Left lung (tissue), 10 donors: ENCODE data around the gene DPYD. TPM values are rescaled to one million over a fixed set of nuclear protein-coding genes. Genes with fewer than 3 reads are reported as not detected.

ENCODE experiments used
- ATAC-seq: fragments of 200-7000 bp; cut with Tn5 transposase; one replicate; pipeline ENCODE4 v1.9.1; 2020; ENCODE audit warnings: moderate library complexity
- DNase-seq, 4 donors: peaks; one replicate each; pipeline ENCODE4 v3.0.0-alpha.2; 2013 to 2020
- H3K27ac ChIP-seq, 2 donors: fragments of 200-600 bp; sonication (generic) in 1 of 2; one replicate each; pipeline versions ENCODE4 v1.5.0 to v1.8.0; 2020 to 2021
- H3K27me3 ChIP-seq, 2 donors: fragments of 200-600 bp; sonication (generic) in 1 of 2; one replicate each; pipeline versions ENCODE4 v1.5.0 to v1.8.0; 2020 to 2021
- H3K36me3 ChIP-seq, 2 donors: fragments of 200-600 bp; sonication (generic) in 1 of 2; one replicate each; pipeline versions ENCODE4 v1.5.0 to v1.8.0; 2020 to 2021
- H3K4me1 ChIP-seq, 2 donors: fragments of 200-600 bp; one replicate each; pipeline ENCODE4 v1.8.0; 2021
- H3K4me3 ChIP-seq, 2 donors: fragments of 200-600 bp; sonication (generic) in 1 of 2; one replicate each; pipeline versions ENCODE4 v1.5.0 to v1.8.0; 2020 to 2021; ENCODE audit warnings: mild to moderate bottlenecking in 1 of 2
- H3K9me3 ChIP-seq, 2 donors: fragments of 200-600 bp; sonication (generic) in 1 of 2; one replicate each; pipeline versions ENCODE4 v1.5.0 to v1.8.0; 2020 to 2021
- intact Hi-C, 2 donors: fragments of 100-400 bp; cut with DNase I; formaldehyde crosslinking; loops; one replicate each; pipeline versions ENCODE4 v1.11.2 to v1.14.2; 2022
- polyA plus RNA-seq, 6 donors: library from polyadenylated mRNA; unstranded; fragments of 120-200 nt; gene quantifications; one replicate each; pipeline ENCODE4 v1.2.1, GENCODE V29; 2013; ENCODE audit not compliant: insufficient read length in 6 of 6
- total RNA-seq, 2 donors: library from RNA; stranded (reverse); fragmentation: NEBNext Ultra II Directional; extraction: Animal tissue kit (Norgen Biotek cat#: 25700); gene quantifications; one replicate each; pipeline ENCODE4 v1.2.1, GENCODE V29; 2021
- TF ChIP-seq, protein P1 (sequence below), 2 donors: fragments of 200-600 bp; sonication (generic) in 1 of 2; IDR thresholded peaks; one replicate each; pipeline versions ENCODE4 v1.5.0 to v1.8.0; 2021; ENCODE audit warnings: antibody characterized with exemption in 2 of 2
- donor health status: DM: no; HTN: yes; CAD: no.
- donor health status: DM: no; HTN: no; CAD: no.

DPYD gene
- total and polyA plus RNA-seq, 8 donors = 21.4 to 106 (median 26.1) TPM

DNA sequence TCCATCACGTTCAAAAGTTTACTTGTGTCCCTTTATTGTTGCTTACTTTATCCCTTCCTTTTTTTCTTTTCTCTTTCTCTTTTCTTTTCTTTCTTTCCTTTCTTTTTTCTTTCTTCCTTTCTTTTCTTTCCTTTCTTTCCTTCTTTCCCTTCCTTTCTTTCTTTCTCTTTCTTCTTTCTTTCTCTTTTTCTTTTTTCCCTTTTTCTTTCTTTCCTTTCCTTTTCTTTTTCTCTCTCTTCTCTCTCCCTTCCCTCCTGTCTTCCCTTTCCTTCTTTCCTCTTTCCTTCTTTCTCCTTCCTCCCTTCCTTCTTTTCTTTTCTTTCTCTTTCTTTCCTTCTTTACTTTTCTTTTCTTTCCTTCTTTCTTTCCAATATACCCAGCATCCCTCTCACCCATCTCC is 391.2 kb downstream of the DPYD start:
- H3K4me1 ChIP-seq = no peaks in the 10 kb centered on the region
- no peaks in the 10 kb centered on the region for H3K27me3 ChIP-seq
- intact Hi-C loops = no loop called here
- no peak overlapping the region for H3K27ac ChIP-seq
- TF ChIP-seq, protein P1, sequence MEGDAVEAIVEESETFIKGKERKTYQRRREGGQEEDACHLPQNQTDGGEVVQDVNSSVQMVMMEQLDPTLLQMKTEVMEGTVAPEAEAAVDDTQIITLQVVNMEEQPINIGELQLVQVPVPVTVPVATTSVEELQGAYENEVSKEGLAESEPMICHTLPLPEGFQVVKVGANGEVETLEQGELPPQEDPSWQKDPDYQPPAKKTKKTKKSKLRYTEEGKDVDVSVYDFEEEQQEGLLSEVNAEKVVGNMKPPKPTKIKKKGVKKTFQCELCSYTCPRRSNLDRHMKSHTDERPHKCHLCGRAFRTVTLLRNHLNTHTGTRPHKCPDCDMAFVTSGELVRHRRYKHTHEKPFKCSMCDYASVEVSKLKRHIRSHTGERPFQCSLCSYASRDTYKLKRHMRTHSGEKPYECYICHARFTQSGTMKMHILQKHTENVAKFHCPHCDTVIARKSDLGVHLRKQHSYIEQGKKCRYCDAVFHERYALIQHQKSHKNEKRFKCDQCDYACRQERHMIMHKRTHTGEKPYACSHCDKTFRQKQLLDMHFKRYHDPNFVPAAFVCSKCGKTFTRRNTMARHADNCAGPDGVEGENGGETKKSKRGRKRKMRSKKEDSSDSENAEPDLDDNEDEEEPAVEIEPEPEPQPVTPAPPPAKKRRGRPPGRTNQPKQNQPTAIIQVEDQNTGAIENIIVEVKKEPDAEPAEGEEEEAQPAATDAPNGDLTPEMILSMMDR (IDR thresholded peaks at IDR 0.05) = no peak
- no peaks in the 10 kb centered on the region for H3K9me3 ChIP-seq
- no peaks in the 10 kb centered on the region for H3K36me3 ChIP-seq
- ATAC-seq = no peak
- no peak overlapping the region for H3K4me3 ChIP-seq
- no peak for DNase-seq

DNA sequence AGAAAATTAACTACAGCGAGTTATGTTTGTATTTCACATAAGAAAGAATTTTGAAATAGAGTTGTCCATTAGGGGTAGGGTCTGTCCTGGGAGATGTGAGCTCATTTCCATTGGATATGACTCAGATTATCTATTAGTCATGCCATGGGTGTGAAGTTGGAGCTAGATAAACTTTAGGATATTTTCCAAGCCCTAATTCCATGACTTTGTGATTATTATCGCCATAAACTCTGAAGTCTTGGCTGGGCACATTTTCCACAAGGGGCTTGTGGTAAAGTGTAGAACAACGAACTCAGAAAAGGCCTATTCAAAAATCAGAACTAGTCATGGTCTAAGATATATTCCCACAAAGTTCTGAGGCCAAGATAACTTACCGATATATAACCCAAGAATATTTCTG is 396.6 kb downstream of the DPYD start:
- TF ChIP-seq, protein P1 (IDR thresholded peaks at IDR 0.05) = no peak
- H3K36me3 ChIP-seq = peaks cover 0 to 11% of the 10 kb centered on the region in 2 donors
- no peak for ATAC-seq

DNA sequence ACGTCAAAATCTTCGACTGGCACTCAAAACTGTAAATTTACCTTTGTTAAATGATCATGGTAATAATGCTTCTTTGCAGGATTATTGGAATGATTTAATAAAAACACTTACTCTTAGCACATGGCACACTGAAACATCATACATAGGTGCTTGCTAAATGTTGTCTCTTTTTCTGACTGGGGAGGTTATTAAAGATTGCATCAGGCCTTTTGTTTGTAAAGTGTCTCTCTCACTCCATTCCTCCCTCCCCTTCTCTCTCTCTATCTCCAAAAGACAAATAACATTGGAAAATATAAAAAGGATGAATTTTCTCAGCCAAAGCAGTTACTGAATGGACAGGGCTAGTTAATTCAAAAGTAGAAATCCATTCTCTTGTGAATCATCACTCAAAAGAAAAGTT is 404.2 kb downstream of the DPYD start:
- intact Hi-C loops = no loop called here
- Histone ChIP-seq H3K27me3 (no peaks in the 10 kb centered on the region), H3K4me3 (no peak overlapping the region), H3K36me3 (peaks cover 0 to 8% of the 10 kb centered on the region in 2 donors), H3K9me3 (peaks cover 0 to 6% of the 10 kb centered on the region in 2 donors), H3K27ac (no peak overlapping the region), H3K4me1 (no peaks in the 10 kb centered on the region)
- ATAC-seq (no peak), DNase-seq (no peak)
- TF ChIP-seq, protein P1 (IDR thresholded peaks at IDR 0.05) = no peak

More for the DNA sequence above, 396.6 kb downstream of the DPYD start:
- Histone ChIP-seq H3K4me1 (no peaks in the 10 kb centered on the region), H3K27ac (no peak overlapping the region), H3K27me3 (no peaks in the 10 kb centered on the region), H3K9me3 (peaks cover 0 to 10% of the 10 kb centered on the region in 2 donors), H3K4me3 (no peak overlapping the region)
- no peak for DNase-seq
- intact Hi-C loops = no loop called here

DNA sequence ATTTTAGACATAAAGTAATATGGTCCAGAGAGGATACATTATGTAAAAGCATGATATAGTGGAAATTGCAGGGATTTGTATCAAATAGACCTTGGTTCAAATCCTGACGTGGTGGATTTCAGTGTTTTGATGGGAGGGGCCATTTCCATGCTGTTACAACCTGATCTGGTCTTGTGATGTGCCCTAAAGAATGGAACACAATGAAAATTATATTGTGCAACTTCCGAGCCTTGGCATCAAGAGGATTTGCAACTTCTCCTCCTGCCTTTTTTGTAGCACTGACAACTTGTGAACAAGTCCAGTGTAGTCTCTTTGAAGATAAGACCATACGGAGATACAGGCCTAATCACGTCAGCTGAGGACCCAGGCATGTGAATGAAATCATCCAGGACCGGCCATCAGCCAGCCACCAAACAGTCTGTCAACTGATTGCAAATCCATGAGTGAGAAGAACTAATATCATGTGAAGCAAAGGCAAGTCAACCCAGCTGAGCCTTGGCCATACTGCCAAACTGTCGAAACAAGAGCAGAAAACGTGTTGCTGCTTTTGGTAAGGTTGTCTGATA is 412.1 kb downstream of the DPYD start:
- Histone ChIP-seq H3K9me3 (peaks cover 0 to 9% of the 10 kb centered on the region in 2 donors), H3K36me3 (peaks cover 0 to 10% of the 10 kb centered on the region in 2 donors), H3K27me3 (no peaks in the 10 kb centered on the region), H3K4me1 (no peaks in the 10 kb centered on the region), H3K27ac (no peak overlapping the region), H3K4me3 (no peak overlapping the region)
- no peak for DNase-seq
- ATAC-seq = no peak
- TF ChIP-seq, protein P1 (IDR thresholded peaks at IDR 0.05) = no peak
- intact Hi-C loops = no loop called here

DNA sequence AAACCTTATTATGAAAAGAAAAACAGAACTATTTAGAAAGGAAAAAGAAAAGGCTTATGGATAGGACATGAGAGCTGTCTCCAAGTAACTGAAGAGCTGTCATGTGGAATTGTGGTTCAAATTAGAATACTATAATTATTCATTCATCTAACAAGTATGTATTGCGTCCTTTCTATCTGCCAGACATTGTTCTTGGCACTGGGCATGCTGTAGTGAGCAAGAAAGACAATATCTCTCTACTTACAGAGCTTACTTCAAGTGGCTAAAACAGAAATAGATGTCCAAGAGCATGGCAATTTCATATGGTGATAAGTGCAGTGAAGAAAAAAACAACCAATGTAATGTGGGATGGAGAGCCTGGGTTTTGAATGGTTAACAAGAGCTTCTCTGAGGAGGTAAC is 413.0 kb downstream of the DPYD start:
- intact Hi-C loops = no loop called here

More for the DNA sequence above, 413.0 kb downstream of the DPYD start:
- H3K36me3 ChIP-seq = peaks cover 0 to 10% of the 10 kb centered on the region in 2 donors
- no peaks in the 10 kb centered on the region for H3K27me3 ChIP-seq
- TF ChIP-seq, protein P1 (IDR thresholded peaks at IDR 0.05) = no peak
- ATAC-seq = no peak
- no peak for DNase-seq
- no peak overlapping the region for H3K4me3 ChIP-seq
- no peak overlapping the region for H3K27ac ChIP-seq
- H3K4me1 ChIP-seq = no peaks in the 10 kb centered on the region
- peaks cover 0 to 9% of the 10 kb centered on the region in 2 donors for H3K9me3 ChIP-seq
